ENCODE results near the gene KCNIP3.
"Not testable (repeated sequence)": the region's sequence is repeated elsewhere in the genome, so short reads cannot be mapped to it uniquely, and the experiment has no call there.

The KCNIP3 gene

GRCh38 chr2:95374451-95374920 lies 77.3 kb downstream of the KCNIP3 start:
- DNase-seq = no peak

GRCh38 chr2:95374921-95375471 lies 77.8 kb downstream of the KCNIP3 start:
- DNase-seq = no peak

- DNase-seq = no peak
Observed at GRCh38 chr2:95375532-95376150, 78.5 kb downstream of the KCNIP3 start.

DNA sequence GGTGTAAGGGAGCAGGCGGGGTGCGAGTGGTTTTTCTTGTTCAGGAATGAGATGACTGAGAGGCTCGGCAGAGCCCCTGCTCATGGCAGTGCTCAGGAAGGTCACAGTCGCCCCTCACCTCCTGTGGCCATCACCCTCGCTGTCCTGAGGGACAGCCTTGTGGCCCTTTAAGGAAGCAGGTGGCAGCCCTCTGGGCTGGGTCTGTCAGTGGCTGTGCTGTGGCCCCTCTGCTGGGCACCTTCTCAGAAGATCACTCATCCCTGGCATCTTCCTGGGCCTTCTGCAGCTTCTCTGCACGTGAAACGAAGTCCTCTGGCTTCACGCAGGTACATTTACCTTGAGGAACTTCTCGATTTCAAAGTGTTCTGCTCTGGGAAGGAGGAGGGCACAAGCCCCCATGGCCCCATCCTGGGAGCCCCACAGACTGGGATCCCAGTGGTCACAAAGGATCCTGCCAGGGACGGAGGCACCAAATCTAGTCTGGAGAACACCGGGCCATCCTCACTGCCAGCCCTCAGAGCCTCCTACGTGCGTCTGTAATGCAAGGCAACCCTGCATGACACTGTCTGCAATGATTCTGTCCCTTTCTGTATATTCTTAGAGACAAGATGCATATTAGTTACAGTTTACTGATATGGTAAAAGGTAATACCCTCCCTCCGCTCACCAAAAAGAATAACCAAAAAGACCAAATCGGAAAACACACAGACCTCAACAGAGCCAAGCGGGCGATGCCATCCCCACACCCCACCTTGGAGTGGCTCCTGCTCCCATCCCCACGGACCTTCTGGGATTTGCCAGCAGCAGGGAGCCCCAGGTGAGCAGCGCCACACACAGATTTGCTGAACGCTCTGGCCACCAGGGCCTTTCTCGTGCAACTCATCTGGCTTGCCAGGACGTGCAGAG lies 79.4 kb downstream of the KCNIP3 start:
- no peak for DNase-seq

- no peak for DNase-seq
Observed at GRCh38 chr2:95377216-95378123, 80.3 kb downstream of the KCNIP3 start.

GRCh38 chr2:95378281-95378680 lies 81.1 kb downstream of the KCNIP3 start:
- not testable (repeated sequence) for DNase-seq

GRCh38 chr2:95379371-95379831 lies 82.3 kb downstream of the KCNIP3 start:
- no peak for DNase-seq

GRCh38 chr2:95380280-95380679 lies 83.1 kb downstream of the KCNIP3 start:
- DNase-seq = no peak

GRCh38 chr2:95380731-95381130 lies 83.6 kb downstream of the KCNIP3 start:
- no peak for DNase-seq

DNA sequence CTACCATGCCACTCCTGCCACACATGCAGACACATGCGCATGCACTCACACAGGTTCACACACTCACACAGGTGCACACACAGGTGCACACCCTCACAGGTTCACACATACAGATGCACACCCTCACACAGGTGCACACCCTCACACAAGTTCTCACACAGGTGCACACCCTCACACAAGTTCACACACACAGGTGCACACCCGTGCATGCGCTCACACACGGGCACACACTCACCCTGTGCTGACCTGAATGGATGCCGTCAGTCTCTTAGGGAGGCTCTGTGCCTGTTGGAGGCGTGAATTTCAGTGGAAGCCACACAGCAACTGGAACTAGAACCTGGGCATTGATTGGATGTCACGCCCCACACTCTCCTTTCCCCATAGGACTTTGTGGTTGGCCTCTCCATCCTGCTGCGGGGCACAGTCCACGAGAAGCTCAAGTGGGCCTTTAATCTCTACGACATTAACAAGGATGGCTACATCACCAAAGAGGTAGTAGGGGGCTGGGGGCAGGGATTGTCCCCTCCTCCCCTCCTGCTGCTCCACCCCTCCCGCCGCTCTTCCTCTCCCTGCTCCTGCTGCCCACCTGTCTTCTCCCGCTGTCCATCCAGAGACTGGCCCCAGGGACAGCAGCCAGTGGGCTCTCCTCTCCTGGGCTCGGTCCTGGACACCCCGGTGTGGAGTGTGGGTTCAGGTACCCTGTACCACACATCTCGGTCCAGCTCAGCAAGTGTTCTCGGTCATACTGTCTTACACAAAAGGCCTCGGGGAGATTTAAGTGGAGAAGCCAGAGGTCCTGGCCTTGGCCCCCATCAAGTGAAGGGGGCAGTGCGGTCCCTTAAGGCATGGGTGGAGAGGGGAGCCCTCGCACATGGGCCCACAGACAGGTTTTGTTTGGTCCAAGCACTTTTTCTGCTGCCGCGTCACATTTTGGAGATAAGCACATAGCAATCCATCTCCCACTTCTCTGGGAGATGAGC lies 84.4 kb downstream of the KCNIP3 start:
- no peak for DNase-seq

GRCh38 chr2:95382192-95382591 lies 85.0 kb downstream of the KCNIP3 start:
- DNase-seq = no peak

- DNase-seq = no peak
Observed at GRCh38 chr2:95382686-95383634, 85.8 kb downstream of the KCNIP3 start.

GRCh38 chr2:95383635-95384027 lies 86.5 kb downstream of the KCNIP3 start:
- DNase-seq = no peak

DNA sequence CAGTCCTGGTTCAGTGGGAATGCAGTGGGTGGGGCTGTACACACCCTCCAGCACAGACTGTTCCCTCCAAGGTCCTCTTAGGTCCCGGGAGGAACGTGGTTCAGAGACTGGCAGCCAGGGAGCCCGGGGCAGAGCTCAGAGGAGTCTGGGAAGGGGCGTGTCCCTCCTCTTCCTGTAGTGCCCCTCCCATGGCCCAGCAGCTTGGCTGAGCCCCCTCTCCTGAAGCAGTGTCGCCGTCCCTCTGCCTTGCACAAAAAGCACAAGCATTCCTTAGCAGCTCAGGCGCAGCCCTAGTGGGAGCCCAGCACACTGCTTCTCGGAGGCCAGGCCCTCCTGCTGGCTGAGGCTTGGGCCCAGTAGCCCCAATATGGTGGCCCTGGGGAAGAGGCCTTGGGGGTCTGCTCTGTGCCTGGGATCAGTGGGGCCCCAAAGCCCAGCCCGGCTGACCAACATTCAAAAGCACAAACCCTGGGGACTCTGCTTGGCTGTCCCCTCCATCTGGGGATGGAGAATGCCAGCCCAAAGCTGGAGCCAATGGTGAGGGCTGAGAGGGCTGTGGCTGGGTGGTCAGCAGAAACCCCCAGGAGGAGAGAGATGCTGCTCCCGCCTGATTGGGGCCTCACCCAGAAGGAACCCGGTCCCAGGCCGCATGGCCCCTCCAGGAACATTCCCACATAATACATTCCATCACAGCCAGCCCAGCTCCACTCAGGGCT lies 87.9 kb downstream of the KCNIP3 start:
- DNase-seq = no peak

- no peak for DNase-seq
Observed at GRCh38 chr2:95385570-95385984, 88.4 kb downstream of the KCNIP3 start.

GRCh38 chr2:95386031-95386430 lies 88.9 kb downstream of the KCNIP3 start:
- DNase-seq = no peak

GRCh38 chr2:95387358-95387757 lies 90.2 kb downstream of the KCNIP3 start:
- no peak for DNase-seq

DNA sequence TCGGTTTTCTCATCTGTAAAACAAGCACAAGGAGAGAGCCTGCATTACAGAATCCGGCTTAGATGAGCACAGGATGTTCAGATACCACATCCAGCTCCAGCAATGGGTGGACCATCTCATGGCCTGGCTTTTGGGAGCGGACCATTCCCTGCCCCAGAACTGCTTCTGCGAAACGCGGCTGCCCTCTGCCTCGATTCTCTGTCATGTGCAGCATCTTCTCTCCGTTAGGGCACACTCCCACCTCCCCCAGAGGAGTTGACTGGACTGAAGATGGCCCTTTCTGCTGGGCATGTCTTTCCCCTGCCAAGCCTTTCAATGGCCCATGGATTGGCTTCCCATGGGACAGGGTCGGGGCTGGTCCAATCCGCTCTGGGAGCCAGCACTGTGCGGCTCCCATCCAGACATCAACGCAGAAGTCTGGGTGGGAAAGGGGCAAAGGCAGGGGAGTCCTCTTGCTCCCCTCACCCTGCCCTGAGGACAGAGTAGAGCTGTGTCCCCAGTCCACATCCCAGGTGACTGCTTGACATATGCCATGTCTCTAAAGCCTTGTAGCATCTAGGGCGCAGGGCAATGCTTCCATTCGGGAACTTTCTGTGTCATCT lies 91.0 kb downstream of the KCNIP3 start:
- DNase-seq = no peak

DNA sequence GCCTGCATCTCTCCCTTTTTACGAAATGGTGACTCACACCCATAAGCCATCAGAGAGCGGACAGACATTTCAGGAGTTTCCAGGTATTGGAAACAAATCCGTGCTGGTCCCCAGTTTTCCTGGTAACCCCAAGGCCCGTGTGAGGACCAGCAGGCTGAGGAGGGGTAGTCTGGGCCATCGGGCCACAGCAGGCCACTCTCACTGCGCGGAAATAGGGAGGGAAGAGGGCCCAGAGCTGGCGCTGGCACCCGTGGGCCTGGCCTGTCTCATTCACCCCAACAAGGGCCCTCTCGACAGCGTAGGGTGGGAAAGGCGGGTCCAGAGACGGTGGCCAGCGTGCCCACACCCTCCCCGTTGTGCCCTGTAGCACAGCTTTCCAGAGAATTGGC lies 91.7 kb downstream of the KCNIP3 start:
- no peak for DNase-seq

Measured in NK-92 treated with Interleukin-12 subunit alpha and Interleukin-12 subunit beta, amount 100 ng/mL, for 24 hours (cell line).